Measurements from ENCODE around the gene TSHZ2.

TSHZ2 gene

DNA sequence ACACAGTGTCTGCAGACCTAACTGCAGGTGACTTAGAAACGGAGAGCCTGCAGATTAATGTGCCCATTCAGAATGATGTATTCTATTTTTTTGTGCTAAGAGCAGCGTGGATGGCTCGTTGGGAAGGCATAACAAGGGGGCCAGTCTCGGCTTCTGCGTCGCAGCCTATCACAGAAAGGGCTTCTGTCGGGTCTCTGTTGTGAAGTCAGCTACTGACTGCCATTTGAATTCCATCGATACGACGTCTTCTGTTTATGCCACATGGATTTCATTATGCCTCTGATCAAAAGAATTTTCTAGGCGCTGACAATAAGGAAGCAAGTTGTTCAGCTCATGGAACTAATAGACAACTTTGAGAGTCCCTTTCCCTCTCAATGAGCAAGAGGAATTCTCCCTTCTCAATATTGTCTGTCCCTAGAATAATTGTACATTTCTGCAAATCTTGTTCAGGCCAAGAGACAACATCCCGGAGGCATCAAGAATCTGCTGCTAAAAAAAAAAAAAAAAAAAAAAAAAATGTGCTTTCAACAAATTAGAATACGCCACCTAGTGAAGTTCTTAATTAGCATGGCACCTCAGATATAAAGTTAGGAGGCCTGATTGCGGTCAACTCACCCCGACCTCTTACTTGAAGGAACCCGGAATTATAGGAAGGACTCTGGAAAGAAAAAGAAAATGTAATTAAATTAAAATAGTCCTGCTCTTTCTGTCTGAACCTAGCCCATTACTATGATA, 223.9 kb downstream of the TSHZ2 start:
- Histone ChIP-seq H3K27ac (no peak overlapping the region), H3K9me3 (no peaks in the 10 kb centered on the region), H3K4me2 (no peak overlapping the region), H3K4me3 (no peak overlapping the region), H3K4me1 (no peaks in the 10 kb centered on the region), H4K20me1 (no peaks in the 10 kb centered on the region), H3K36me3 (no peaks in the 10 kb centered on the region), H3K27me3 (no peaks in the 10 kb centered on the region), H3K9ac (no peak overlapping the region)
- no peak for TF ChIP-seq Cebpa-rat (IDR thresholded peaks at IDR 0.05)

DNA sequence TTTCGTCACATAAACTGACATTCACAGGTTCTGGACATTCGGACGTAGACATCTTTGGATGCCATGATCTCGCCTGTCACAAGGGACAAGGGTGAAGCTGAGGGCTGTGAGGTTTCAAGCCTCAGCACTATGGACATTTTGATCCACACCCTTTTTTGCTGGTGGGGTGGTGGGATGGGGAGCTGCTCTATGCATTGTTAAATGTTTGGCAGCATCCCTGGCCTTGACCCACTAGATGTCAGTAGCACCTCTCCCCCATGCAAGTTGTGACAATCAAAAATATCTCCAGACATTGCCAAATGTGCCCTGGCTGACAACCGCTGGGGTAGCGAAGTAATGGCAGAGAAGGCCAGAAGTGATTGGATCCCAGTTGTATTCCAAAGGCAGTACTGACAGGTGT, 229.4 kb downstream of the TSHZ2 start:
- Histone ChIP-seq H3K9me3 (no peaks in the 10 kb centered on the region), H3K4me3 (no peak overlapping the region), H3K36me3 (no peaks in the 10 kb centered on the region), H4K20me1 (no peaks in the 10 kb centered on the region), H3K9ac (no peak overlapping the region), H3K27ac (no peak overlapping the region), H3K4me2 (no peak overlapping the region), H3K4me1 (no peaks in the 10 kb centered on the region), H3K27me3 (no peaks in the 10 kb centered on the region)
- no peak for TF ChIP-seq Cebpa-rat (IDR thresholded peaks at IDR 0.05)

DNA sequence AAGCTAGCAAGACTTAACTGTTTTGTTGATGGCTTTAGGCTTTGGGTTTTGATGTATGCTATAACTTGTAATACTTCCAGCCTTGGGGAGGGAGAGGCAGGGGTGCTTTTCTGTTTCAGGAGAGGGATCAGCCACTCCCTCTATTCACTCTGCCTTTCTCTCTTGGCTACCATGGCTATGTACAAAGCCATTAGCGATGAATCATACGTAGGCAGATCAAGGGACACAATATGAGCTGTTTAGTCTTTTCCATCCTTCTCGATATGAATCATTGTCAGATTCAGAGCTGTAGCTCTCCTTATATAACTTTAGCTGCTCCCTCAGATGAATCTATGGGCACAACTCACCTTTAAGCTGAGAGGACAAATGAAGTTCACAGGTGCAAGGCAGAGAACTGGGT, 230.6 kb downstream of the TSHZ2 start:
- H3K4me1 ChIP-seq = no peaks in the 10 kb centered on the region
- H3K9me3 ChIP-seq = no peaks in the 10 kb centered on the region
- H3K36me3 ChIP-seq = no peaks in the 10 kb centered on the region
- no peak overlapping the region for H3K9ac ChIP-seq
- no peak overlapping the region for H3K27ac ChIP-seq
- H3K4me3 ChIP-seq = no peak overlapping the region
- H3K27me3 ChIP-seq = no peaks in the 10 kb centered on the region
- TF ChIP-seq Cebpa-rat (IDR thresholded peaks at IDR 0.05) = no peak
- no peaks in the 10 kb centered on the region for H4K20me1 ChIP-seq
- no peak overlapping the region for H3K4me2 ChIP-seq

DNA sequence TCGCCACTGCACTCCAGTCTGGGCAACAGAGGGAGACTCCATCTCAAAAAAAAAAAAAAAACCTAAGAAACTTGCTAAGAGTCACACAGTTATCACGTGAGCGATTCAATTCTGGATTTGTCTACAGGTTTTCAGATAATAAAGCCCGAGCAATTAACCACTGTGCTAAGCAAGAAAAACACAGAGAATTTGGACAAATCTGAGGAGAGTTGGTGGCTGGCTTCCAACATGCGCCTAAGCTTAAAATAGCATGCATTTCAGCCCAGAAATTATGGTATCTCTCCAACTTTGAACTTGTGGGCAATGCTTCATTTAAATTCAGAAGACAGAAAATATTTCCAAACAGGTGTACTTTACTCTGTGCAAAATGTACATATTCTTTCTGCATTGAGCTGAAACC, 232.9 kb downstream of the TSHZ2 start:
- Histone ChIP-seq H4K20me1 (no peaks in the 10 kb centered on the region), H3K9me3 (no peaks in the 10 kb centered on the region), H3K4me1 (no peaks in the 10 kb centered on the region), H3K36me3 (no peaks in the 10 kb centered on the region), H3K4me3 (no peak overlapping the region), H3K27me3 (no peaks in the 10 kb centered on the region), H3K27ac (no peak overlapping the region), H3K4me2 (no peak overlapping the region), H3K9ac (no peak overlapping the region)
- TF ChIP-seq Cebpa-rat (IDR thresholded peaks at IDR 0.05) = no peak

DNA sequence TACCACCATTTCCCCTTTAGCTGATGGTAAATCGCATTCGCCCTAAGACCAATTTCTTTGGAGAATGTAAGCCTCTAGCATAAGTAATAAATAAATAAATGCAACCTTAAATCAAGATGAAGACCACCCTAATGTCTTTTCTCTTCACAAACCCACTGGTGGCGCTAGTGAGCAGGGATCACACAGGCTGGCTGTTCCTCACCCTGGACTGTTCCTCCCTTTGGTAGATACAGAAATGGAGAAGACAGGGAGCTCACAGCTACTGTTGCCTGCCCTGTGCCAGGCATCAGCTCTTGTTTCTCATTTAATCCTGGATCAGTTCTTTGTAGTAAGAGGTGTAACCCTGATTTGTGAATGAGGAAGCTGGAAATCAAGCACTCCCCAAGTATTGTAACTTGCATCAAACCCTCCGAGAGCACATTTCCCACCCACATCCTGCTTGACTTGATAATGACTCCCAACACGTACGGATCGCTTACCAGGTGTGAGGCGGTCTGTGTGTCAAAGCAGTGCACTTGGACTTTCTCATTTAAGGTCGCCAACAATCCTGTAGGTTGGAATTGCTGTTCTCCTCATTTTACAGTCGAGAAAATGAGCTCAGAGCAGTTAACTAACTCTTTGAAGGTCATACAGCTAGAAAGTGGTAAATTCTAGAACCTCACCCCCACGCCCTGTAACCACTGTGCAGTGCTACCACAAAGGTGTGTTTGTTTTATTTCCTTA, 236.1 kb downstream of the TSHZ2 start:
- Histone ChIP-seq H3K4me3 (no peak overlapping the region), H3K4me1 (no peaks in the 10 kb centered on the region), H4K20me1 (no peaks in the 10 kb centered on the region), H3K27ac (no peak overlapping the region), H3K27me3 (no peaks in the 10 kb centered on the region), H3K36me3 (no peaks in the 10 kb centered on the region), H3K9ac (no peak overlapping the region), H3K9me3 (no peaks in the 10 kb centered on the region), H3K4me2 (no peak overlapping the region)
- no peak for TF ChIP-seq Cebpa-rat (IDR thresholded peaks at IDR 0.05)

DNA sequence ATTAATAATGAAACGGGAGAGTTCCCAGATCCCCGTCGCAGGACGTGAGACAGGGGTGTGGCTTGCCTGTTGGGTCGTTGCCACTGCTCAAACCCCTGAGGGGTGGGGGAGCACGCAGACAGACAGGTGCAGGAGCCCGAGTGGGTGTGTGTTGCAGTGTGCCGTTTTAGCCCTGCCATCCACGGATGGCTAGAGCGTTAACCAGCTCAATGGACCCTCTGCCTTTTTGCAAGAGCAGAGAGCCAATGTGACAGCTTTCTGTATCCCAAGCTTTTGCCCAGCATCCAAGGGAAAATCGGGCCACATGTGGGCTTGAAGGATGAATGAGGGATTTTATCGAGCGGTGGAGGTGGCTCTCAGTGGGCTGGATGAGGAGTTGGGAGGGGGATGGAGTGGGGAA, 237.9 kb downstream of the TSHZ2 start:
- no peaks in the 10 kb centered on the region for H3K9me3 ChIP-seq
- H3K4me2 ChIP-seq = no peak overlapping the region
- no peak overlapping the region for H3K4me3 ChIP-seq
- H3K36me3 ChIP-seq = no peaks in the 10 kb centered on the region
- no peaks in the 10 kb centered on the region for H3K27me3 ChIP-seq
- no peak overlapping the region for H3K9ac ChIP-seq
- no peak for TF ChIP-seq Cebpa-rat (IDR thresholded peaks at IDR 0.05)
- H4K20me1 ChIP-seq = no peaks in the 10 kb centered on the region
- no peak overlapping the region for H3K27ac ChIP-seq
- no peaks in the 10 kb centered on the region for H3K4me1 ChIP-seq

DNA sequence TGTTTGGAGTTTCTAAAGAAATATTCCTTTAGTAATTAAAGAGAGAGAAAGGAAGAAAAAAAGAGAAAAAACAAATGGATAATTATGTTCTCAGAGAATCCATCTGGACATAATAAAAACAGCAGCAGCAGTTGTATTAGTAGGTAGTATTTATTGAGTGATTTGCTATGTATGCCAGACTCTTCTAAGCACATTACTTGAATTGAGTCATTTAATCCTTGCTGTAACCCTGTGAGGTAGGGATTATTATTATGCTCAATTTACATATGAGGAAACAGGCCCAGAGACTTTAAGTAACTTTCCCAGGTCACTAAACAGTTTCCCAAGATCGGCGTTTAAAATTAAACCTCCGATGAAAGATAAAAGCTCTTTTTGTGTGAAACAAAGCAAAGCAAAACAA, 238.8 kb downstream of the TSHZ2 start:
- Histone ChIP-seq H3K27ac (no peak overlapping the region), H3K4me1 (no peaks in the 10 kb centered on the region), H4K20me1 (no peaks in the 10 kb centered on the region), H3K9ac (no peak overlapping the region), H3K36me3 (no peaks in the 10 kb centered on the region), H3K4me2 (no peak overlapping the region), H3K27me3 (no peaks in the 10 kb centered on the region), H3K9me3 (no peaks in the 10 kb centered on the region), H3K4me3 (no peak overlapping the region)
- no peak for TF ChIP-seq Cebpa-rat (IDR thresholded peaks at IDR 0.05)

DNA sequence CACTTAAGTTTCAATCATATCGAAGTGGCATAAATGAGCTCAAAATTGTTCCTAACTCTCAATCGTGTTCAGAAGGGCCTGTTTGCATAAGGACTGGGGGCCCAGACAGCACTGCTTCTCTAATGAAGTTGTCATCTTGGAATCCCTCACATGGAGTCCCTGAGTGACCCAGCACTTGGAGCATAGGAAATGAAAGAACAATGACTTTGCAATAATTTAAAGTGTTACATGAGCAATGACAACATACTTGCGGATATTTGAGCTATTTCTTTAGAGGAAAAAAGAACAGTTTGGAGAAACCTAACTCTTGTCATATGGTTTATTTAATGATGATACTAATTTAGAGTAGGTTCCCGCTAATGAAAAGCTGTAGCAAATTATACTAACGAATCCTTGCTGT, 239.9 kb downstream of the TSHZ2 start:
- no peak for TF ChIP-seq Cebpa-rat (IDR thresholded peaks at IDR 0.05)
- Histone ChIP-seq H3K4me1 (no peaks in the 10 kb centered on the region), H3K4me3 (no peak overlapping the region), H4K20me1 (no peaks in the 10 kb centered on the region), H3K9ac (no peak overlapping the region), H3K36me3 (no peaks in the 10 kb centered on the region), H3K27me3 (no peaks in the 10 kb centered on the region), H3K4me2 (no peak overlapping the region), H3K27ac (no peak overlapping the region), H3K9me3 (no peaks in the 10 kb centered on the region)

DNA sequence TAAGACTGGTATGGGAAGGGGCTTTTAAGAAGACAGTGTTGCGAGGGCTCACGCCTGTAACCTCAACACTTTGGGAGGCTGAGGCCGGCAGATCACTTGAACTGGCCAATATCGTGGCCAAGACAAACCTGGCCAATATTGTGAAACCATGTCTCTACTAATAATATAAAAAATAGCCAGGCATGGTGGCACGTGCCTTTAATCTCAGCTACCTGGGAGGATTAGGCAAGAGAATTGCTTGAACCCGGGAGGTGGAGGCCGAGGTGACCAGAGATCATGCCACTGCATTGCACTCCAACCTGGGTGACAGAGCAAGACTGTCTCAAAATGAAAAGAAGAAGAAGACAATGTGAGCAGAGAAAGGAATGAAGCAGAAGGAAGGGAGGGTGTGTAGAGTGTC, 242.2 kb downstream of the TSHZ2 start:
- H3K27me3 ChIP-seq = no peaks in the 10 kb centered on the region
- H3K36me3 ChIP-seq = no peaks in the 10 kb centered on the region
- H4K20me1 ChIP-seq = no peaks in the 10 kb centered on the region
- no peaks in the 10 kb centered on the region for H3K4me1 ChIP-seq
- no peak for TF ChIP-seq Cebpa-rat (IDR thresholded peaks at IDR 0.05)
- H3K9ac ChIP-seq = no peak overlapping the region
- H3K9me3 ChIP-seq = no peaks in the 10 kb centered on the region
- no peak overlapping the region for H3K4me2 ChIP-seq
- H3K4me3 ChIP-seq = no peak overlapping the region
- no peak overlapping the region for H3K27ac ChIP-seq

DNA sequence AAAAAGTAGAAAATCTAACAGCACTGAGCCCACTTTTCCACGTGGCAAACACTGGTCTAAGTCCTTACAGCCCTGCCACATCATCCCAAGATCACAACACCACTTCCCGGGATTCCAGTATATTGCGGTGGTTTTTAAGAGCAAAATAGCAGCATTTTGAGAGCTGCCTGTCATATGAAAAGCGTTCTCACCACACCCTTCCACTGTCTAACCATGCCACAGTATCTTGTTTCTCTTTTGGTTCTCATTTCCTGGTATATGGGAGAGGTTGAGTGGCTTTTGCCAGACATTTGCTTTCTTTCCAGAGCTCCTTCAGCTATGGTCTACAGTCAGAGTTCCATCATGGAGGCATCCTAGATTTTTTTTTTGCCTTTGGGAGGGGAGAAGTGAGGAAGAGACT, 243.0 kb downstream of the TSHZ2 start:
- no peaks in the 10 kb centered on the region for H3K9me3 ChIP-seq
- H3K9ac ChIP-seq = no peak overlapping the region
- H3K4me1 ChIP-seq = no peaks in the 10 kb centered on the region
- no peaks in the 10 kb centered on the region for H3K27me3 ChIP-seq
- H3K27ac ChIP-seq = no peak overlapping the region
- no peak for TF ChIP-seq Cebpa-rat (IDR thresholded peaks at IDR 0.05)
- H3K36me3 ChIP-seq = no peaks in the 10 kb centered on the region
- no peak overlapping the region for H3K4me2 ChIP-seq
- no peaks in the 10 kb centered on the region for H4K20me1 ChIP-seq
- no peak overlapping the region for H3K4me3 ChIP-seq

All from BLaER1 (cell line).